Glomerular visceral epithelial cell (primary cell): ENCODE data around the gene LIPK.

Experiments
- DNase-seq: peaks from one replicate; pipeline ENCODE4 v3.0.0-alpha.2; 2016; ENCODE audit errors: extremely low spot score

LIPK gene

GRCh38 chr10:88786032-88786770, 80.2 kb downstream of the LIPK start:
- no peak for DNase-seq

GRCh38 chr10:88787463-88787862, 81.4 kb downstream of the LIPK start:
- no peak for DNase-seq

GRCh38 chr10:88788924-88789323, 82.9 kb downstream of the LIPK start:
- no peak for DNase-seq

GRCh38 chr10:88791924-88792323, 85.9 kb downstream of the LIPK start:
- peak; percentile 19 for DNase-seq

GRCh38 chr10:88792661-88793060, 86.6 kb downstream of the LIPK start:
- peak; percentile 69 for DNase-seq

- DNase-seq: peak; percentile 26
Measured at GRCh38 chr10:88793712-88794299, 87.8 kb downstream of the LIPK start.

GRCh38 chr10:88794731-88795130, 88.7 kb downstream of the LIPK start:
- no peak for DNase-seq

- no peak for DNase-seq
Measured at GRCh38 chr10:88800152-88801125, 94.4 kb downstream of the LIPK start.
